HG03095 (cell line): ENCODE results near the gene CTH.
A peak's percentile ranks its signal among the peaks of the same experiment; 100 is the strongest.
"Not testable (repeated sequence)": the region's sequence is repeated elsewhere in the genome, so short reads cannot be mapped to it uniquely, and the experiment has no call there.

Experiments
- ATAC-seq: cut with Tn5 transposase; IDR thresholded peaks from one replicate; pipeline ENCODE4 v1.9.1; 2021; ENCODE audit warnings: moderate library complexity; ENCODE audit not compliant: unreplicated experiment

CTH gene

GRCh38 chr1:70405780-70406416 lies 5.2 kb upstream of the CTH start:
- no peak for ATAC-seq

DNA sequence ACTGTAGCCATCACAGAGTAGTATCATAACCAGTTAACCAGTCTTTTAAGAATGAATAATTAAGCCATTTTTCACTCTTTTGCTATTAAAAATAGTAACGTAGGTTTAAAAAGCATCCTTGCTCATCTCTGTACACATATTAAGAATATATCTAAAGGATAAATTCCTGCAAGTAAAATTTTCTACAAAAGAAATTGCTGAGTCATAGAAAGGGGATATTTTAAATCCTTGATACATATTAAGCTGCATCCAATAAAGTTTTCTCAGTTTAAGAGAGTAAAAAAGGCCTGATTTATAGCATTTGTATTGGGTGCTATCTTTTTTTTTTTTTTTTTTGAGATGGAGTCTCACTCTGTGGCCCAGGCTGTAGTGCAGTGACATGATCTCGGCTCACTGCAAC lies 1.9 kb upstream of the CTH start:
- no peak for ATAC-seq

DNA sequence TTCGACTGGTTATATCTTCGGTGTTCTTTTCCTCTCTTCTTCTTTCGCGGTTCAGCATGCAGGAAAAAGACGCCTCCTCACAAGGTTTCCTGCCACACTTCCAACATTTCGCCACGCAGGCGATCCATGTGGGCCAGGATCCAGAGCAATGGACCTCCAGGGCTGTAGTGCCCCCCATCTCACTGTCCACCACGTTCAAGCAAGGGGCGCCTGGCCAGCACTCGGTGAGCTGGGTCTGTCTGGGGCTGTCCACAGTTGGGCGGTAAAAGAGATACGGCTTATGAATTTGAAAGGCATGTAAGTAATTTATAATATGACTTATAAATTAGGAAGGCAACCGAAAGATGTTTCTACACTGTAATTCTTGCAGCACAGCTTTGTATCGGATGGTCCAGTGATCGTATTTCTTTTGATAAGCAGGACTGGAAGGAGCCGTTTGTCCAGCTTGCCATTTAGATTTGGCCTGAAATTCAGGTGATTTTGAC lies 334 bp downstream of the CTH start:
- peak; percentile 1 for ATAC-seq

DNA sequence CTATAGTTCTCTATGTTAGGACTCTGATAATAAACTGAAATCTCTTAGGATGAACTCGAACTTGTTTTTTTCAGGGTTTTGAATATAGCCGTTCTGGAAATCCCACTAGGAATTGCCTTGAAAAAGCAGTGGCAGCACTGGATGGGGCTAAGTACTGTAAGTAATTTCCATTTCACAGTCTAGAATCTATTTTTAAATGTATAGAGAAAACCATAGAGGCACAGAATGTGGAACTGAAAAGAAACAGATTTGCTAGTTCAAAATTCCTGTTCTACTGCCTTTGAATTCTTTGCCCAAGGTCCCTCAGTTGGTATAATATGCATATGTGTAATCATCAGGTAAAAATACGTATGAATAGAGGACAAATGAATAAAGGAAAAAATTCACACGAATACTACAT lies 4.8 kb downstream of the CTH start:
- peak; percentile 20 for ATAC-seq

DNA sequence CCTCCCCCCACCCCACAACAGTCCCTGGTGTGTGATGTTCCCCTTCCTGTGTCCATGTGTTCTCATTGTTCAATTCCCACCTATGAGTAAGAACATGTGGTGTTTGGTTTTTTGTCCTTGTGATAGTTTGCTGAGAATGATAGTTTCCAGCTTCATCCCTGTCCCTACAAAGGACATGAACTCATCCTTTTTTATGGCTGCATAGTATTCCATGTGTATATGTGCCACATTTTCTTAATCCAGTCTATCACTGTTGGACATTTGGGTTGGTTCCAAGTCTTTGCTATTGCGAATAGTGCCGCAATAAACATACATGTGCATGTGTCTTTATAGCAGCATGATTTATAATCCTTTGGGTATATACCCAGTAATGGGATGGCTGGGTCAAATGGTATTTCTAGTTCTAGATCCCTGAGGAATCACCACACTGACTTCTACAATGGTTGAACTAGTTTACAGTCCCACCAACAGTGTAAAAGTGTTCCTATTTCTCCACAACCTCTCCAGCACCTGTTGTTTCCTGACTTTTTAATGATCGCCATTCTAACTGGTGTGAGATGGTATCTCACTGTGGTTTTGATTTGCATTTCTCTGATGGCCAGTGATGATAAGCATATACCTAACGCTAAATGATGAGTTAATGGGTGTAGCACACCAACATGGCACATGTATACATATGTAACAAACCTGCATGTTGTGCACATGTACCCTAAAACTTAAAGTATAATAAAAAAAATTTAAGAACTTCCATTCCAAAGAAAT lies 8.1 kb downstream of the CTH start:
- ATAC-seq: not testable (repeated sequence)

DNA sequence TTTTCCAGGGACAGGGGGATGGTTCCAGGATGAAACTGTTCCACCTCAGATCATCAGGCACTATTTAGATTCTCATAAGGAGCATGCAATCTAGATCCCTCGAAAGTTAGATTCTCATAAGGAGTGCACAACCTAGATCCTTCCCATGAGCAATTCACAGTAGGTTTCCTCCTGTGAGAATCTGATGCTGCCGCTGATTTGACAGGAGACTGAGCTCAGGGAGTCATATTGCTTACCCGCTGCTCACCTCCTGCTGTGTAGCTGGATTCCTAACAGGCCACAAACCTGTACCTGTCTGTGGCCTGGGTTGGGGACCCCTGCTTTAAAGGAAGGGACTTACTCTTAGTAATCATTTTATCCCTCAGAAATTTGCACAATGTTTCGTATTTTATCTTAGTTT lies 9.3 kb downstream of the CTH start:
- no peak for ATAC-seq

- ATAC-seq: no peak
Measured at GRCh38 chr1:70426154-70427131, 15.4 kb downstream of the CTH start.

- ATAC-seq: no peak
Measured at GRCh38 chr1:70427976-70428375, 16.9 kb downstream of the CTH start.

- no peak for ATAC-seq
Measured at GRCh38 chr1:70429219-70429618, 18.2 kb downstream of the CTH start.

GRCh38 chr1:70429757-70430156 lies 18.7 kb downstream of the CTH start:
- no peak for ATAC-seq

- ATAC-seq: no peak
Measured at GRCh38 chr1:70431317-70431716, 20.2 kb downstream of the CTH start.

GRCh38 chr1:70431874-70432273 lies 20.8 kb downstream of the CTH start:
- no peak for ATAC-seq

DNA sequence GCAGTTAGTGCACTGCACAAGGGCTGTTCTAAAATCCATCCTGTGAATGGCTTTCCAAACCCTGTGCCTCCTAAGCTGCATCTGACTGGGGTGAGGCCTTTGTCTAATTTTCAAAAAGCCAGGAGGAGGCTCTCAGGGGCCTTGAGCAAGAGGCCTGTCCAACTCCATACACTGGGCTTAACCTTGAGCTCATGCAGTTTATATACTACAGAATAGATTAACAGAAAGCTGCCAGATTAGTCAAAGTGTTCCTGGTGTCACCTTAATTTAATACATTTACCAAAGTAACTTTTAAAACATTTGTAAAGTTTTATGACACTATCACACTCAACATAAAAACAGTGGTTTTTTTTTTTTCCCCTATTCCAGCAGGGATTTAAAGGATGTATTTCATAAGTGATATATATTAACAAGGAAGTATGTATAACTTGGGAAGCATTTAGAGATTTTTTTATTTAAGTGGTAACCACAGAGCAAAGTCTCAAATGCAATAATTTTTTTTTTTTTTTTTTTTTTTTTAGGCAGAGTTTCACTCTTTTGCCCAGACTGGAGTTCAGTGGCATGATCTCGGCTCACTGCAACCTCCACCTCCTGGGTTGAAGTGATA lies 23.3 kb downstream of the CTH start:
- no peak for ATAC-seq

- ATAC-seq: no peak
Measured at GRCh38 chr1:70436622-70437251, 25.7 kb downstream of the CTH start.

- no peak for ATAC-seq
Measured at GRCh38 chr1:70438529-70438928, 27.5 kb downstream of the CTH start.

DNA sequence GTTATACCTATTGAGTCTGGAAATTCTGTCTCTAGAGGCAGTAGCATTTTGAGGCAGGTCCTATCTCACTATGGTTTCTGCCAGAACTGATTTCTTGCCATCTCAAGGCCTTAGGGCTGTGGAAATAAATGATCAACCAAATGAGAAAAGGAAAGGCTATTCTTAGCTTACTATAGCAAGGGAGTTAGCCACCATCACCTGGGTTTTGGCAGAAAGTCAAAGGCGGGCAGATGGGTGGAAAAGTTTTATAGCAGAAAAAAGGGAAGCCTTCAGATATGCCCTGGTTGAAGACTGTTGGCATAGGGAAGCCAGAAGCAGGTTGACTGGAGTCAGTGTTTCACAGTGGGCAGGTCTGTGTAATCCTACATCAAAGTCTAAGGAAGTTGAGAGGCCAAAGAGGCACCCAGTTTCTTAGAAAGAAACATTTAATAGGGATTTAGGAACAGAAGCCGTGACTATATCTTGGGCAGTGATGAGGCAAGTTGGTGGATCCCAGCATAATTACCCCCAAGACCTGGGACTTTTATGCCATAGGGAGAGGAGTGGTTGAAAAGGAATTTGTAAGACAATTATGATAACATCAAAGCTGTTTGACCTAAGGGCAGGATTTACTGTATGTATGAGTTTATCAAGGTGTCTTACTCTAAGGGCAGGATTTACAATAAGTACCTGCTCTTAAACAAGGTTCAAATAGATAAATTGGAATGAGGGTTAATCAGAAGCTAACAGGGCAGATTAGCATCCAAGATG lies 29.7 kb downstream of the CTH start:
- ATAC-seq: no peak

- no peak for ATAC-seq
Measured at GRCh38 chr1:70441392-70442035, 30.4 kb downstream of the CTH start.

GRCh38 chr1:70442490-70442889 lies 31.4 kb downstream of the CTH start:
- ATAC-seq: no peak

DNA sequence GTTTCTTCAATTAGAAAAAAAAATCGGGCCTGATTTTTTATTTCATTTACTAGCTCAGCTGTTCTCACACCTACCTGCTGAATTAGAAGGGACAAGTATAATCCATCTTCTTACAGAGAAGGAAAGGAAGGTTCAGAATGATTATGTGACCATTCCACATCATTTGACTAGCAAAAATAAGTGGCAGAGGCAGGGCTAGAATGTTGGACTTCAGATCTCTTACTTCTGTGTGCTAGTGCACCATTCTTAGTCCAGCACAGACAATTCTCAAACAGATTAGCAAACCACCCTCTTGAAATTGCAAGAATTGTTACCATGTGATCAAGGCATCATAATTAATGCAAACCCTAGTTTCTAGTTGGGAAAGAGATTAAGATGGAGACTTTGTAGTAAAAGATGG lies 32.7 kb downstream of the CTH start:
- no peak for ATAC-seq
